NCI-H1105 treated with DMSO at 0.1 percent for 48 hours (cell line): ENCODE results near the gene PRXL2A.

Source experiments
- DNase-seq: peaks from one replicate; lab custom pipeline; 2025; lab: John Stamatoyannopoulos, UW

PRXL2A gene

GRCh38 chr10:80461208-80462183 lies 53.1 kb downstream of the PRXL2A start:
- no peak for DNase-seq

GRCh38 chr10:80462299-80462980 lies 54.1 kb downstream of the PRXL2A start:
- no peak for DNase-seq

- peak; percentile 40 for DNase-seq
Observed at GRCh38 chr10:80462981-80463741, 54.8 kb downstream of the PRXL2A start.

- no peak for DNase-seq
Observed at GRCh38 chr10:80463868-80464267, 55.5 kb downstream of the PRXL2A start.

- DNase-seq, result peak; percentile 40
Observed at GRCh38 chr10:80464557-80465450, 56.5 kb downstream of the PRXL2A start.

GRCh38 chr10:80465451-80465835 lies 57.1 kb downstream of the PRXL2A start:
- DNase-seq, result no peak

- DNase-seq, result no peak
Observed at GRCh38 chr10:80465839-80466590, 57.7 kb downstream of the PRXL2A start.

GRCh38 chr10:80466724-80467326 lies 58.5 kb downstream of the PRXL2A start:
- DNase-seq, result no peak

GRCh38 chr10:80468002-80468401 lies 59.7 kb downstream of the PRXL2A start:
- DNase-seq, result no peak

- no peak for DNase-seq
Observed at GRCh38 chr10:80468806-80469421, 60.6 kb downstream of the PRXL2A start.

- DNase-seq, result no peak
Observed at GRCh38 chr10:80470266-80470665, 61.9 kb downstream of the PRXL2A start.

GRCh38 chr10:80471001-80471400 lies 62.6 kb downstream of the PRXL2A start:
- no peak for DNase-seq

GRCh38 chr10:80471715-80472233 lies 63.4 kb downstream of the PRXL2A start:
- DNase-seq, result no peak

GRCh38 chr10:80472234-80473095 lies 64.1 kb downstream of the PRXL2A start:
- no peak for DNase-seq

- DNase-seq, result no peak
Observed at GRCh38 chr10:80473096-80473657, 64.8 kb downstream of the PRXL2A start.

- no peak for DNase-seq
Observed at GRCh38 chr10:80473692-80474596, 65.6 kb downstream of the PRXL2A start.

- no peak for DNase-seq
Observed at GRCh38 chr10:80474597-80474910, 66.2 kb downstream of the PRXL2A start.
